ENCODE results near the gene HOXB2.
"Not testable (repeated sequence)": the region's sequence is repeated elsewhere in the genome, so short reads cannot be mapped to it uniquely, and the experiment has no call there.

Gene HOXB2

DNA sequence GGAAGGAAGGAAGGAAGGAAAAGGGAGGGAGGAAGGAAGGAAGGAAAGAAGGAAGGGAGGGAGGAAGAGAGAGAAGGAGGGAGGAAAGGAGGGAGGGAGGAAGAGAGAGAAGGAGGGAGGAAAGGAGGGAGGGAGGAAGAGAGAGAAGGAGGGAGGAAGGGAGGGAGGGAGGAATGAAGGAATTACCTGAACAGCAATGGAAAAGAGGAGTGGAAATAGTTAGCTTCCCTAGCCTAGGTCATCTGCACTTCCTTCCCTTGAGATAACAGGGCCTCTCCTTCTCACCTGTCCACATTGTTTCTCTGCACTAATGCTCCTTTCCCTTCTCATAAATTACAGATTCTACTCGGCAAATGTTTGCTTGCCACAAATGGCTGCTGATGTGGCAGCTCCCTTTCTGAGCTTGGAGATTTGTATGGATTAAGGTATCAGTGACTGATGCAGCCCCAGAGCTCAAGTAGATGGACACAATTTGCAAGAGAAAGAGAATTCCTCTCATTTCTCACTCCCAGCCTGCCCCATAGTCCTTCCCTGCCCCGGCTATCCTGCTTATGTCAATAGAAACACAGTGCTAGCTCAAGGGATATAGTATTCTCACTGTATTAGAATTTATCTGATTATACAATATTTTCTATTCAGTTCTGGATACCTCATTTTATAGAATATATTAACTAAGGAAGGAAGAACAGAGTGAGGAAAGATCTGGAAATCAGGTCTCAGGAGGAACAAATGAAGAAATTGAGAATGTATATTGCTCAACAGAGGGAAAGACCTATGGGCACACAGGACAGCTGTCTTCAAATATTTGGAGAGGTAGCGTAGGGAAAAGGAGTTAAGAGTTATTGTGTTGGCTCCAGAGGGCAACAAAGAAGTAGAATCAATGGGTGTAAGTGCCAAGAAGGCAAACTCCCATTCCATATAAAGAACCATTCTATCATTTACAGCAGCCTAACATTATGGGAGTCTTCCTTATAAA is 28.7 kb downstream of the HOXB2 start:
- DNase-seq (ENCODE audit: low read depth in 1 of 2, low spot score in 1 of 2): no peak

DNA sequence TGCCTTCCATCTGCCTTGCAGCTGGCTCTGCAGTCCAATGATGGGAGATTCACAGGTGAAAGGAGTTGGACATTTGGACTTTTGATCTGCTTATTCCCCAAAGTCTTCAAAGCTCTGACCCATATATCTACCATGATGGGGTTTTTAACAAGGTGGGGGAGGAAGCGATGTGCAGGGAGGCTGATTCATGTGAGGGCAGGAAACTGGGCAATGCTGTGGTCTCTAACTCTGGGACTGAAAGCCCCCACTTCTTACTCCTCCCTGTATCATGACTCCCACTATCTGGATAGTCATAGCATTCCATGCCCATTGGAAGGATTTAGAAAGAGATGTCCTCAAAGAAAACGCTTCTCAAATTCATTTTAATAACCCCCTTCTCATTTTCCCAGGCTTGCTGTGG is 30.4 kb downstream of the HOXB2 start:
- DNase-seq (ENCODE audit: low read depth in 1 of 2, low spot score in 1 of 2): no peak

DNA sequence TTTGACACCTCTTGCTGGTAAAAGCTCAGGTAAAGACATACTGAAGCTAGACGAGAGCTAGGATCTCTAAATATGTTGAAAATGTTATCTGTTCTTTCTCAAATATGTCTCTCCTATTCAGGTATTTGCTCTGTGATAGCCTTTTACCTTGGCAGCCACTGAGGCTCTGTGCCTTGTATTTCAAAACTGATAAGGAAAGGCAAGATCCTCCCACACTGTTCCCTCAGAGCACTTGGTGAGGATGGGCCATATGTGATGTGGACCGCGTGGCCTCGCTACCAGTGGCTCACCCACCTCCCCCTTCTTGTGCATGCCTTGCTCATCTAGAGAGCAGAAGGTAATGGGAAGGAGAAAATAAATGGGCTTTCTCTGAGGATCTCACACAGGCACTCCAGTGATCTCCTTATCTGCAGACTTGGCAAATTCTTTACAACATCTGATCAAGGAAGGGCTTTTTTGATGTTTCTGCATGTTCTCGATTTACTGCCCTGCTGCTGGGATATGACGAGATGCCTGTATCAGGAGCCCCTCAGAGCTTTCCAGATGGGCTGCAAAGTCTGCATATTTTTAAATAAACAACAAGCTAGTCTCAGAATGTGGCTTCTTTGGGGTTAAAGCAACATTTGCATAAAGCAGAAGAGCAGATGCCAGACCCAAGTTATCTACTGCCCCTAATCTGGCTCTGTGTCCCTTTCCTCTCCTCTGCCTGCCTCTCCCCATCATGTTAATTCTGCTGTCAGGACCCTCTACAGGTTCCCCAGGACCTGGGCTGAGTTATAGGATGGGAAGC is 31.0 kb downstream of the HOXB2 start:
- no peak for DNase-seq (ENCODE audit: low read depth in 1 of 2, low spot score in 1 of 2)

DNA sequence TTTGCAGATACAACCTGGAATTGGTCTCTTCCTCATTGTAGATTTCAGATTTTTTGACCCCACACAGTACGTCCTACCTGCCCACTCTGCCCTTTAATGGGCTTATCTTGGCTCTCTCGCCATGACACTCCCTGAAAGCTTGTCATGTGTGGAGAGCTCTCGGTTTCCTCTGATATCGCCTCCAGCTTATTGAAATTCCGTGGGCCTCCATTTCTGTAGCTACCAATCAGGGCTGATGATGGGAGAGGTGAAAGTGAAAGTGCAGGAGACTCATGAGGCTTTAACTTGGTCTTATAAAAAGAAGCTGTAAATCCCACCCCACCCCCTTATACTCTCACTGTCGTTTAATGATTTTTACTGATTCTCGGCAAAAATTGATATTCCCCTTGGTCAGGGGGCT is 31.8 kb downstream of the HOXB2 start:
- no peak for DNase-seq (ENCODE audit: low read depth in 1 of 2, low spot score in 1 of 2)

DNA sequence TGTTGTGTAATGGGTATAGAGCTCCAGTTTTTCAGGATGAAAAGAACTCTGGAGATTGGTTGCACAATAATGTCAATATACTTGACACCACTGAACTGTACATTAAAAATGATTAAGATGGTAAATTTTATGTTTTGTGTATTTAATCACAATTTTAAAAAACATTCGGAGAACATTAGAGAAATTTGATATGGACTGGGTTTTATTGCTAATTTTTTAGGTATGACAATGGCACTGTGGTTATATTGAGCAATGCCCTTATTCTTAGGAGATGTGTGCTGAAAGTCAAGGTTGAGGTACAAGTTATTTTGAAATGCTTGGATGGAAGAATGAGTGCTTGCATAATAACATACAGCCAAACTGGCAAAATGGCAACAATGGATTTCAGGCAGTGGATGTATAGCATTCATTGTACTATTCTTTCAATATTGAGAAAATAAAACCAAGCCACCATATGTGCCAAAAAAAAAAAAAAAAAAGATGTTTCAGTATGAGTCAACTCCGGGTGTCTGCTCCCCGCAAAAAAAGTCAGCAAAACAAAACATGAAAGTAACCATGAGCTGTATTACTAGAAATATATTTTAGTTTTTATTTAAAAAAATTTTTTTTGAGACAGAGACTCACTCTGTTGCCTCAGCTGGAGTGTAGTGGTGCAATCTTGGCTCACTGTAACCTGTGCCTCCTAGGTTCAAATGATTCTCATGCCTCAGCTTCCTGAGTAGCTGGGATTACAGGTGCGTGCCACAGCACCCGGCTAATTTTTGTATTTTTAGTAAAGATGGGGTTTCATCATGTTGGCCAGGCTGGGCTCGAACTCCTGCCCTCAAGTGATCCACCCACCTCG is 33.9 kb downstream of the HOXB2 start:
- peak in 1 of 2 donors; percentile 17 for DNase-seq (ENCODE audit: low read depth in 1 of 2, low spot score in 1 of 2)

DNA sequence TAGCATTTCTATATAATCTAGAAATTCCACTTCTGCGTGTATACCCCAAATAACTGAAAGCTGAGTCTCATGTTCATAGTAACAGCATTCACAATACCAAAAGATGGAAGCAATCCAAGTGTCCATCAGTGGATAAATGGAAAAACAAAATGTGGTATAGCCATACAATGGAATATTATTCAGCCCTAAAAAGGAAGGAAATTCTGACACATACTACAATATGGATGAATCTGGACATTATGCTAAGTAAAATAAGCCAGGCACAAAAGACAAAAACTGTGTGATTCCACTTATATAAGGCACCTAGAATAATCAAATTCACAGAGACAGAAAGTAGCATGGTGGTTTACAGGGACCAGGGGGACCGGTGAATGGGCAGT is 34.5 kb downstream of the HOXB2 start:
- no peak for DNase-seq (ENCODE audit: low read depth in 1 of 2, low spot score in 1 of 2)

DNA sequence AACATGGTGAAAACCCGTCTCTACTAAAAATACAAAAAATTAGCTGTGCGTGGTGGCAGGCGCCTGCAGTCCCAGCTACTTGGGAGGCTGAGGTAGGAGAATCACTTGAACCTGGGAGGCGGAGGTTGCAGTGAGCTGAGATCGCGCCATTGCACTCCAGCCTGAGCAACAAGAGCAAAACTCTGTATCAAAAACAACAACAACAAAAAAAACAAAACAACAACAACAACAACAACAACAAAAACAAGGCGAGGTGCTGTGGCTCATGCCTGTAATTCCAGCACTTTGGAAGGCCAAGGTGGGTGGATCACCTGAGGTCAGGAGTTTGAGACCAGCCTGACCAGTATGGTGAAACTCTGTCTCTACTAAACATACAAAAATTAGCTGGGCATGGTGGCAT is 35.2 kb downstream of the HOXB2 start:
- not testable (repeated sequence) for DNase-seq (ENCODE audit: low read depth in 1 of 2, low spot score in 1 of 2)

DNA sequence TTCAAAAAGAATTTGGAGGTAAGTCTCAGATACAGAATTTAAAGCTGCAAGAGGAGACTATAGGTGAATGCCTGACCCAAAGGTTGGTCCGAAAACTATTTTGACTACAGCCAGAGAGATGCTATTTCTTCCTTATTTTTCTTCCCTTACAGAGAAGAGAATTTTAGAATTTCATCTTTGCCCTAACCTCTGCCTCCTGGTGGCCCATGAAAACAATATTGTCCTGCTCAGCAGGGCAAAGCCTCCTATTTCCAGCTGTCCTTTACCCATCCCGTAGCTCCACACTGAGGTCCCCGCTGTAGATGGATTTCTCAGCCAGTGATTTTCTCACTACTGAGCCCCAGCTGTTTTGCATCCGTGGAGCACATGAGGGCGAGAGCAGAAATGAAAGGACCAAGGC is 38.7 kb downstream of the HOXB2 start:
- no peak for DNase-seq (ENCODE audit: low read depth in 1 of 2, low spot score in 1 of 2)

DNA sequence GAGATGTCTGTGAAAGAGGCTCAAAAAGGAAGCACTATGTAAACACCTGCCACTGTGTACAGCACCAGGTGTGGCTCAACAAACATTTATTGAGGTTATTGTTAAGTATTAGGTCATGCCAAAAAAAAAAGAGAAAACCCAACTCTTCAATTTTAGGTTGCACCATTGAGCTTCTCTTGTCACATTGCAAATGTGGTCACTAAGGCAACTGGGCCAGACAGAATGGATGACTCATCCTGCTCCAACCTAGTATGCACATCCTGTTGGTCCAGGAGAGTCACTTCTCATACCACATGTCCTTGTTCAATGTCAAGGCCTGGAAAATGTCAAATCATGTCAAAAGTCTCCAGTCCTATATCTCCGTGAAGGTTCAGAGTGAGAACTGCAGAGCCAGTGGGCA is 39.1 kb downstream of the HOXB2 start:
- peak in 1 of 2 donors; percentile 36 for DNase-seq (ENCODE audit: low read depth in 1 of 2, low spot score in 1 of 2)

DNA sequence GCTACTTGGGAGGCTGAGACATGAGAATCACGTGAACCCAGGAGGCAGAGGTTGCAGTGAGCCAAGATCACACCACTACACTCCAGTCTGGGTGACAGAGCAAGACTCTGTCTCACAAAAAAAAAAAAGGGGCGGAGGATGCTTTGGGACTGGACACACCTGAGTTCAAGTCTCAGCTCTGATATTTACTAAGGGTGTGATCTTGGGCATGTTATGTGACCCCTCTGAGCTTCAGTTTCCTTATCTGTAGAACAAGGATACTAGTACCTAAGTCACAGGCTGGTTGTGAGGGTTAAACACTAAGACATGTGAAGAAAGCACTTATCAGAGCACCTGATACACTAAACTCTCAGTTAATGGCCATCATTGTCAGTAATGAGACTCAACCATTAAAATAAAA is 40.0 kb downstream of the HOXB2 start:
- DNase-seq (ENCODE audit: low read depth in 1 of 2, low spot score in 1 of 2): no peak

DNA sequence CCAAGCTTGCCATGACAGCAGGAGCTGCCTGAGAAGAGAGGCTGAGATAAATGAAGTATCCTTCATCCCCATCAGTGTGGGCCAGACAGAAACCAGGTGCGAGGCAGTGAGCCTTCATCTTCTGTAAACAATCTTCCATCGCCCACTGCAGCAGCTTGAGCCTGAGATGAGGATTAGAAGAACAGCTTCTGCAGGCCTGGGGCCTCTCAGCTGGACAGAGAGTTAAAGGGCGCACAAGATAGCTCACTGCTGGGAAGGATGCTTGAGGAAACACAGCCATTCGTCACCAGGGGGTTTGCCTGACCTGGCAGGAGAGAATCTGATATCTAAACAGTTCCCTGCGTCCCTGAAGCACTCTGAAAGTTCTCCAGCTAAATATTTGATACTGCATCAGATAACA is 41.2 kb downstream of the HOXB2 start:
- DNase-seq (ENCODE audit: low read depth in 1 of 2, low spot score in 1 of 2): no peak

DNA sequence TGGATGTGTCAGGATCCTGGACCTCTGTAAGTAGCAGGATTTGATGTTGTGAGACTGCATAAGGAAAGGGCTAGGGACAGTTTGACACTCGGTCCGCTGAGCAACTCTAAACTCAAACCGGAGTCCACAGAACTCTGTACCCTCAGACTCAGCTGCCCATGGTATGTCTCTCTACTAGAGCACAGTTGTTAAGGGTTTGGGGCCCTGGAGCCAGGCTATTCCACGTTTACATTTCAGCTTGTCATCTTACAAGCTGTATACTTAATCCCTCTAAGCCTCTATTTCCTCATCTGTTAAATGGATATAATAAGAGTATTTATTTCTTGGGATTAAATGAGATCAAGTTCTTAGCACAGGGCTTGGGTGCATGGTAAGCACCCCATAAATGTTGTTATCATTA is 42.0 kb downstream of the HOXB2 start:
- DNase-seq (ENCODE audit: low read depth in 1 of 2, low spot score in 1 of 2): no peak

DNA sequence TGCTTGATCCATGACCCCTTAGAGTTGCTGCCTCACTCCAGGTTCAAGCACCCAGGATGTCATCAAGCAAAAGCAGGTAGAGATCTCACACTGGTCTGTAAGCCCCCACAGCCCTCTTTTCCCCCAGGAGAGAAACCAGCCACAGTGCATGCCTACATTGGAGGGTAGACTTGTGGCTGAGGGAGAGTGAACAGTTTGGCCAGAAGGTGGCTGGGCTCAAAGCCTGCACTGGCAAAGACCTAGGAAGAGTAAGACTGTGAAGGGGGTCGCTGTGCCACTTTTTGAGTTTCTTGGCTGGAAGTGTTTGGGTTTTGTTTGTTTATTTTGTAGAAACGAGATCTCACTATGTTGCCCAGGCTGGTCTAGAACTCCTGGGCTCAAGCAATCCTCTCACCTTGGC is 42.6 kb downstream of the HOXB2 start:
- no peak for DNase-seq (ENCODE audit: low read depth in 1 of 2, low spot score in 1 of 2)

DNA sequence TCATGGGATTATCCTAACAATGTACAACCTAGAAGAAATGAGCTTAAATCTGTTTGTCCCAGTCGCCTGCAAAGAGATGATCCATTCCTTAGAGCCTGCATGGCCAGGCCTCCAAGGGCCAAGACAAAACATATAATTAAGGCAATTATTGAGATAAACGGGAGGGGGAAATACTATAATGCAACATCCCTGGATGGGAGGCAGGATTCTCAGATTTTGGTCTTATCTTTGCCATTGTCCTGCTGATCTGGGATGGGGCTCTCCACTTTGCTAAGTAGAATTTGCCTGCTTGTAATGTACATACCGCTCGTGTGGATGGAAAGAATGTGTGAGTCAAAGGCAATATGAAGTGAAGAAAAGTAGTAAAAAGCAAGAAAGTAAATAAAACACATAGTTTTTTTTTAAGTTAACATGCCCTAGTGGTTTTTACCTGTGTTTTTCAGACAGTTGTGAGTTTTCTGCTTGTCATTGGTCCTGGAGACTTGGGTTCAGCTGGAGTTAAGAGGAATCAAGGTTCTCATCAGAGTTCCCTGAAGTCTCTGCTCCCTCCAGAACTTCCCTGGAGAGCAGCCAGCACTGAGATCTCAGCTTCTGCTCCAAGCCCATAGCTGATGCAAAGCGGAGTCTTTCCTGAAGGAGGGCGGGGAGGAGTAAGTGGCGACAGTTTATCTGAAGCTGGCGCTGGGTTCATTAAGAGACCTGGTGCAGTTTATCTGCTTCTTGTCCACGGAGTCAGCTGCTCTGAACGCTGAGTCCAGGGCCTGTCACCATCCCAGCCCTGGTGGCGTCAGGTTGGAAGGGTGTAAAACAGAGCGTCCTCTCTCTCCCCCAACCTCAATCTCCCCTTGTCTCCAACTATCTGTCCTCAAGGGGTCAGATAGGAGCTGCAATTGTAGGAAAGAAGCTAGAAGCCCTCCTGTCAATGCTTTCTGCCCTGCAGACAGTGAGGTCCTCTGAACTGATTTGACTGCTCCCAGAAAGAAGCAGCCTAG is 44.2 kb downstream of the HOXB2 start:
- no peak for DNase-seq (ENCODE audit: low read depth in 1 of 2, low spot score in 1 of 2)

DNA sequence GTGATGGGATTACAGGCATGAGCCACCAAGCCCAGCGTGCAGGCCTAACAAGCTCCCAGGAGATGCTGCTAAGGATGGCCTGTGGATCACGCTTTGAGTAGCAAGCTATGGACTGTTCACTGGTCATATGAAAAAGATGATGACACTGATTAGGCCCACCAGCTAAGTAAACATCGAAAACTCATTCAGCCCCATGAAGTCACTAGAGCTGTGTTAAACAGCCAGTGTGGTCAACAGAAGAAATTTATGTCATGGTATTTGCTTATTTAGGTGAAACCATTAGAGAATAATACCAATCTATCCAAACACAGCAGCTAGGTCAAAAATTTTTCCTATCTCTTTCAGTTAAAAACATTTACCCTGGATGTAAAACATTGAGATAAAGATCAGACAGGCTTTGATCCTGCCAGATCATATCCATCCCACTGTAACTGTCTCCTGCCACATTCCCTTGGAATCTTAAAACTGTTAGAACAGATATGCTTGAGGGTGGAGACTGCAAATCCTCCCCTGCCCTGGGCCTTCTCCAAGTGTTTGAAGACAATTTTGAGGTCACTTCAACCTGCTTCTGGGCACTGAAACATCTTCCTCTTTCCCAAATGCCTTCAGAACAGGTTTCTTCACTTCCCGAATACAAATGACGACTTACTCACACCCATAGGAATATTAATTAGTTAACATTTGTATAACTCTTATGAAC is 45.0 kb downstream of the HOXB2 start:
- no peak for DNase-seq (ENCODE audit: low read depth in 1 of 2, low spot score in 1 of 2)

DNA sequence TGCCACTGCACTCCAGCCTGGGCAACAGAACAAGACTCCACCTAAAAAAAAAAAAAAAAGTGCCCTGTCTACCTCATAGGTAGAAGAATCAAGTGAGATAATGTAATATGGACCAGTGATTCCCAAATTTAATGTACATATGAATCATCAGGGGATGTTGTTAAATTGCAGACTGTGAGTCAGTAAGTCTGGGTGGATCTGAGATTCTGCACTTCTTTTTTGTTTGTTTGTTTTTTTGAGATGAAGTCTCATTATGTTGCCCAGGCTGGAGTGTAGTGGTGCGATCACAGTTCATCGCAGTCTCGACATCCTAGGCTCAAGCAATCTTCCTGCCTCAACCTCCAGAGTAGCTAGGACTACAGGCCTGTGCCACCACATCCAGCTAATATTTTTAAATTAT is 45.7 kb downstream of the HOXB2 start:
- no peak for DNase-seq (ENCODE audit: low read depth in 1 of 2, low spot score in 1 of 2)

DNA sequence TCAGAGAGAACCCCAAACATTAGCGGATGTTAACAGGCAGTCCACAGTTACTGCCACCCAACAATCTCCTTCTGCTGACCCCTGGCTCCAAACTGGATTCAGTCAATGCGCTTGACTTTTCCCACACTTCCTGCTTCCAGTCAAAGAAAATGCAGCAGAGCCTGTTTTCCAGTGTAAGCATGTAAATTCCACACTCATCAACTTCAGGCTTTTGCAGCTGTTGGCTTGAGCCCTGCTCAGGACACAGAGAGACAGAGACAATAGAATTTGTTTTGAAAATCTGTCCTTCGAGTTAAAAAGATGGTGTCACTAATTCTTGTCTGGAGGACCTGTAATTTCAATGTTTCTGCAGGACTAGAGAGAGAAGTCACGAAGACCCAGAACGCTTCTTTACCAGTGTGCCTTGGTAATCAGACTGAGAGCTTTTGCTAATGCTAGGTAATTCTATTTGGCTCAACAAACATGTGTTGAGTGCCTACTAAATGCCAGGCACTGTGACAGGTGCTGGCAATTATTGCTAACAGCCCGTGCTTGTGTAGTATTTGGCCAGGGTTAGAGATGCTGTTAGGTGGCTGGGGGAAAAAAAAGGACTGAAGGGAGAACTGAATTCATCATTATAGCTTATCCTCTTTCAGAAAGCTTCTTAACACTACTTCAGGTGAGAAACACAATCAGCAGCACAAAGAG is 46.6 kb downstream of the HOXB2 start:
- DNase-seq (ENCODE audit: low read depth in 1 of 2, low spot score in 1 of 2): no peak

DNA sequence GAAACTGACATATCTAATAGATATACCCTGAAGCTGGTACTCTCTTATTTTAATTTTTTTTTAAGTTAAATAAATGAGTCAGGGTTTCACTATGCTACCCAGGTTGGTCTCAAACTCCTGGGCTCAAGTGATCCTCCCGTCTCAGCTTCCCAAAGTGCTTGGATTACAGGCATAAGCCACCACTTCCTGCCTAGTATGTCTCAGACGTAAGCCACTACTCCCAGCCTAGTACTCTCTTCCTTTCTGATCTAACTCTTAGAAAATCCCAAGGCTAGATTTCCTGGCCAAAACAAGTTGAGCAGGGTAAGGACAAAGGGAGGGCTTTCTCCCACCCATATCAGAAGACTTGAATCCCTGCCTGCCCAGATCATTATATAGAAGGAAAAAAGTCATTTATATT is 47.8 kb downstream of the HOXB2 start:
- no peak for DNase-seq (ENCODE audit: low read depth in 1 of 2, low spot score in 1 of 2)

DNA sequence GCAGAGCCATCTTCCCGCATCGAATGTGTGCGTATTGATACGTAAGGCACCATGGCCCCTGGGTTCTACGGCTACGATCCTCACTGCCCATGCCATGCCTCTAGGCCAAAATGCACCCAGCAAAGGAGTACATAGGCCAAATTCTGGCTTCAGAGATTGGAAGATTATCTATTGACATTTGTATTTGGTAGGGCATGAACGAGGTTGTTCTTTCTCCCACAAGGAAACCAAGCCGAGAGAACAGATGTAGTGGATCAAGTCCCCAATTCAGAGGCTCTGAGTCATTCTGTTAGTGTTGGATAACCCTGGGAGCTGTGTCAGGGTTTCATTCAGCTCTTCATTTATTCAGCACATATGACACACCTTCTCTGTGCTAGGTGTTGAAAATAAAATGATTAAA is 50.6 kb downstream of the HOXB2 start:
- no peak for DNase-seq (ENCODE audit: low read depth in 1 of 2, low spot score in 1 of 2)

Measured in activated CD4-positive, alpha-beta T cell treated with anti-CD3 and anti-CD28 coated beads, Interleukin-2, amount 50 U/mL, for 24 hours (primary cell).